PC-9 (cell line): ENCODE data around the gene DLEC1. TPM values are rescaled to one million over a fixed set of nuclear protein-coding genes. Genes with fewer than 3 reads are reported as not detected.

Experiments
- BruUV-seq: library from RNA; stranded (reverse); fragments of 400-500 nt; replicated peaks from 2 replicates; lab custom pipeline; 2021; lab: Mats Ljungman, UMichigan
- CTCF ChIA-PET: fragments of 300-600 bp; sonication (Branson Sonifier 250); formaldehyde crosslinking; loops from one replicate; lab custom pipeline; 2022; ENCODE audit warnings: antibody characterized with exemption; lab: Charles Lee
- POLR2A ChIA-PET: fragments of 300-600 bp; sonication (Branson Sonifier 250); formaldehyde crosslinking; loops from one replicate; lab custom pipeline; 2022; ENCODE audit warnings: antibody characterized with exemption; ENCODE audit not compliant: unreplicated experiment; lab: Charles Lee
- DNase-seq, 2 experiments: peaks; one replicate each; pipeline versions ENCODE4 v3.0.0 to v3.0.0-alpha.2; 2015 to 2022; ENCODE audit warnings: mixed read lengths in 1 of 2
- H2AFZ ChIP-seq: fragments of 200-600 bp; sonication (generic); 2 replicates; pipeline ENCODE4 v1.8.1; 2017; ENCODE audit warnings: antibody characterized with exemption
- H3F3A ChIP-seq: fragments of 200-600 bp; sonication (generic); 2 replicates; pipeline ENCODE4 v1.8.1; 2017; ENCODE audit warnings: antibody characterized with exemption, mild to moderate bottlenecking, low read depth; ENCODE audit not compliant: insufficient read depth
- H3K27ac ChIP-seq: fragments of 200-600 bp; sonication (generic); 2 replicates; pipeline ENCODE4 v1.6.1; 2016; ENCODE audit warnings: mixed run types
- H3K27me3 ChIP-seq: fragments of 200-600 bp; sonication (generic); 2 replicates; pipeline ENCODE4 v1.6.1; 2016; ENCODE audit warnings: low read depth, mixed run types; ENCODE audit not compliant: insufficient read depth
- H3K36me3 ChIP-seq: fragments of 200-600 bp; sonication (generic); 2 replicates; pipeline ENCODE4 v1.6.1; 2016; ENCODE audit warnings: low read depth, mixed run types
- H3K4me1 ChIP-seq: fragments of 200-600 bp; sonication (generic); replicated peaks from 2 replicates; pipeline ENCODE4 v1.6.1; 2016; ENCODE audit warnings: mixed run types; ENCODE audit not compliant: insufficient read depth
- H3K4me2 ChIP-seq: fragments of 200-600 bp; sonication (generic); 2 replicates; pipeline ENCODE4 v1.6.1; 2017; ENCODE audit warnings: mixed run types
- H3K4me3 ChIP-seq: fragments of 200-600 bp; sonication (generic); 2 replicates; pipeline ENCODE4 v1.6.1; 2016; ENCODE audit warnings: mixed run types
- H3K79me2 ChIP-seq: fragments of 200-600 bp; sonication (generic); 2 replicates; pipeline ENCODE4 v1.6.1; 2017; ENCODE audit warnings: low read depth, mixed run types
- H3K9me2 ChIP-seq: fragments of 200-600 bp; sonication (generic); 2 replicates; pipeline ENCODE4 v1.8.1; 2017; ENCODE audit warnings: mild to moderate bottlenecking; ENCODE audit not compliant: insufficient read depth
- H3K9me3 ChIP-seq: fragments of 200-600 bp; sonication (generic); 2 replicates; pipeline ENCODE4 v1.8.1; 2016; ENCODE audit warnings: low read depth; ENCODE audit not compliant: insufficient read depth
- H4K20me1 ChIP-seq: fragments of 200-600 bp; sonication (generic); 2 replicates; pipeline ENCODE4 v1.8.1; 2017; ENCODE audit not compliant: insufficient read depth
- EZH2 ChIP-seq: fragments of 200-600 bp; sonication (generic); IDR thresholded peaks from 2 replicates; pipeline ENCODE4 v1.8.0; 2017; ENCODE audit warnings: antibody characterized with exemption, low read depth
- intact Hi-C: fragments of 100-400 bp; cut with micrococcal nuclease; formaldehyde crosslinking; loops from one replicate; pipeline ENCODE4 v1.10.0; 2022; ENCODE audit not compliant: unreplicated experiment
- total RNA-seq: library from RNA; stranded (reverse); gene quantifications from 2 replicates; pipeline ENCODE4 v1.2.3, GENCODE V29; 2021
- TF ChIP-seq, protein P1 (sequence below): fragments of 200-600 bp; sonication (generic); conservative IDR thresholded peaks from 2 replicates; pipeline ENCODE4 v1.6.1; 2017; ENCODE audit warnings: mixed run types, antibody characterized with exemption, mild to moderate bottlenecking, moderate library complexity

The DLEC1 gene
- total RNA-seq, 1 experiment from 2014 or later, result 0.35 TPM

DNA sequence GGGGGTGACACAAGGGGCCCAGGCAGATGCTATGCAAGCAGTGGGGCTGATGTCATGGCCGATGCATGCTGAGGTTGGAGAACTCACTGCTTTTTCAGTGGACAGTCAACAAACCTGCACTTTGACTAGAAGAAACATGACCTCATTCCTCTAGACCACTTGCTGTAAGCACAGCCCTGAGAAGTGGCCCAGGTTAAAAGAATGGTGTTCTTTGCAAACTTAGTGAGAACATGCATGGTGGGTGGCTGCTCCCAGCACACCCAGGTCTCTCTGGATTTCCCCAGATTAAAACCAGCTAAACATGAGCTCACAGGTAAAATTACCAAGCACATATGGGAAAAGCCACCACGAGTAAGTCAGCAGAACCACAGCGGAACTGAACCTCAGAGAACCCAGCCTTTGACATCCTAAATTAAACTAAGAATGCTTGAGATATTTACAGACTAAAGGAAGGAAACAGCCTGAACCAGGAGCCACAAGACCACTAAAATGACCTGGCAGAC, 15.5 kb downstream of the DLEC1 start:
- DNase-seq, result no peak
- no peaks in the 10 kb centered on the region for H4K20me1 ChIP-seq
- H3K79me2 ChIP-seq, result no peaks in the 10 kb centered on the region
- H3K36me3 ChIP-seq, result no peaks in the 10 kb centered on the region
- H3K9me2 ChIP-seq, result no peaks in the 10 kb centered on the region
- TF ChIP-seq, protein P1, sequence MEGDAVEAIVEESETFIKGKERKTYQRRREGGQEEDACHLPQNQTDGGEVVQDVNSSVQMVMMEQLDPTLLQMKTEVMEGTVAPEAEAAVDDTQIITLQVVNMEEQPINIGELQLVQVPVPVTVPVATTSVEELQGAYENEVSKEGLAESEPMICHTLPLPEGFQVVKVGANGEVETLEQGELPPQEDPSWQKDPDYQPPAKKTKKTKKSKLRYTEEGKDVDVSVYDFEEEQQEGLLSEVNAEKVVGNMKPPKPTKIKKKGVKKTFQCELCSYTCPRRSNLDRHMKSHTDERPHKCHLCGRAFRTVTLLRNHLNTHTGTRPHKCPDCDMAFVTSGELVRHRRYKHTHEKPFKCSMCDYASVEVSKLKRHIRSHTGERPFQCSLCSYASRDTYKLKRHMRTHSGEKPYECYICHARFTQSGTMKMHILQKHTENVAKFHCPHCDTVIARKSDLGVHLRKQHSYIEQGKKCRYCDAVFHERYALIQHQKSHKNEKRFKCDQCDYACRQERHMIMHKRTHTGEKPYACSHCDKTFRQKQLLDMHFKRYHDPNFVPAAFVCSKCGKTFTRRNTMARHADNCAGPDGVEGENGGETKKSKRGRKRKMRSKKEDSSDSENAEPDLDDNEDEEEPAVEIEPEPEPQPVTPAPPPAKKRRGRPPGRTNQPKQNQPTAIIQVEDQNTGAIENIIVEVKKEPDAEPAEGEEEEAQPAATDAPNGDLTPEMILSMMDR, result no peak
- no peak for TF ChIP-seq EZH2
- ChIA-PET POLR2A (no interaction called here), CTCF (no interaction called here)
- intact Hi-C loops, result no loop called here
- BruUV-seq, result no TSS peak
- H3K9me3 ChIP-seq, result no peaks in the 10 kb centered on the region
- no peak overlapping the region for H2AFZ ChIP-seq
- H3F3A ChIP-seq, result no peaks in the 10 kb centered on the region
- H3K27ac ChIP-seq, result no peak overlapping the region
- no peak overlapping the region for H3K4me3 ChIP-seq
- 0 out of 2 replicates have a peak, but pooled peaks cover 3% of the 10 kb centered on the region for H3K27me3 ChIP-seq
- no peak overlapping the region for H3K4me2 ChIP-seq
- H3K4me1 ChIP-seq, result no peaks in the 10 kb centered on the region

DNA sequence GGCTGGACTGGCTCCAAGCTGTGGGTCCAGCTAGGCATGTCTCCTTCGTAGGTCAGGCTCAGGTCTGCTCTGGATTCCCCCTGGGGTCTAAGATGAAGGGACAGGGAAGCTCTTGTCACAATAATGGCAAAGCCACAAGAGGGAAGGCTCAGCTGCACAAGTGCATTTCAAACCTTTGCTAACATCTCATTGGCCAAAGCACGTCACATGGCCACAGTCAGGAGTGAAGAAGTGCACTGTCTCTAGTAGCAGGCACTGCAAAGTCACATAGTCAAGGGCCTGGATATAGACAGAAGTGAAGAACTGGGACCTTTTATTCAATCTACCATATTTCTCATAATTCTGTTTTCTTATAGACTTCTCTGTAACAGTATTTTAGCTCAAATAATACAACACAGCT, 20.1 kb downstream of the DLEC1 start:
- Histone ChIP-seq H3F3A (no peaks in the 10 kb centered on the region), H3K9me3 (no peaks in the 10 kb centered on the region), H3K27ac (no peak overlapping the region), H3K9me2 (no peaks in the 10 kb centered on the region), H3K4me2 (no peak overlapping the region), H2AFZ (no peak overlapping the region), H3K4me3 (no peak overlapping the region), H4K20me1 (no peaks in the 10 kb centered on the region), H3K79me2 (no peaks in the 10 kb centered on the region), H3K4me1 (no peaks in the 10 kb centered on the region), H3K27me3 (peaks cover 5% of the 10 kb centered on the region; the same call in 1 of the 2 replicates), H3K36me3 (no peaks in the 10 kb centered on the region)
- intact Hi-C loops, result no loop called here
- BruUV-seq, result no TSS peak
- CTCF ChIA-PET, result no interaction called here
- TF ChIP-seq, protein P1, result no peak
- TF ChIP-seq EZH2, result no peak
- no peak for DNase-seq
- POLR2A ChIA-PET, result no interaction called here

DNA sequence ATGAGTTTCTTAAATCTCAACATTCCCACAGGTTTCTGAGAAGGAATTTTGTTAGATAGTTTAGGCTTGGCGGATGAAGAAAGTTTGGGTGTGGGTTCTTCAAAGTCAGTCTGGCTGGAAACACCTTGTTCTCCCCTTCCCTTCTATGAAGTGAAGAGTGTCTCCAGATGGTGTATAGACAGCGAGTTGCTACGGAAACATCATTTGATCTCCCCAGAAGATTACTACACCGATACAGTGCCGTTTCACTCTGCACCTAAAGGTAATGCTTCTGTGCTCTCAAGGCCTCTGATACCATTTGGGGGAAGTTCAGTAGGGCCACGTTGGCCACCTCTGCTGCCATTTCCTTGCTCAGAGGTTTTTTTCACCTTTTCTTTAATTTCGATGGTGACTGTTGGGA, 20.6 kb downstream of the DLEC1 start:
- no peak overlapping the region for H3K4me2 ChIP-seq
- H3K27me3 ChIP-seq, result peaks cover 5% of the 10 kb centered on the region; the same call in 1 of the 2 replicates
- TF ChIP-seq, protein P1, result no peak
- TF ChIP-seq EZH2, result no peak
- H3K9me3 ChIP-seq, result no peaks in the 10 kb centered on the region
- BruUV-seq, result no TSS peak
- no peaks in the 10 kb centered on the region for H3K9me2 ChIP-seq
- no peaks in the 10 kb centered on the region for H3K4me1 ChIP-seq
- H4K20me1 ChIP-seq, result no peaks in the 10 kb centered on the region
- intact Hi-C loops, result no loop called here
- CTCF ChIA-PET, result no interaction called here
- no peak for DNase-seq
- no peaks in the 10 kb centered on the region for H3F3A ChIP-seq
- POLR2A ChIA-PET, result no interaction called here
- no peak overlapping the region for H3K4me3 ChIP-seq
- no peak overlapping the region for H2AFZ ChIP-seq
- H3K27ac ChIP-seq, result no peak overlapping the region
- H3K79me2 ChIP-seq, result no peaks in the 10 kb centered on the region
- H3K36me3 ChIP-seq, result no peaks in the 10 kb centered on the region
